ENCODE data around the gene FEN1.

- TF ChIP-seq ZNF248 (tag by site-specific recombination; IDR thresholded peaks at IDR 0.05) (no peak), ZNF449 (tag by site-specific recombination; IDR thresholded peaks at IDR 0.05) (no peak), CTCF (tag by site-specific recombination; IDR thresholded peaks at IDR 0.05) (no peak), YY1 (tag by site-specific recombination; IDR thresholded peaks at IDR 0.05) (no peak), TSHZ1 (tag by site-specific recombination; IDR thresholded peaks at IDR 0.05; ENCODE audit: borderline replicate concordance) (no peak), ZNF423 (tag by site-specific recombination; IDR thresholded peaks at IDR 0.05) (no peak), PRDM4 (tag by site-specific recombination; IDR thresholded peaks at IDR 0.05) (no peak)
Measured at GRCh38 chr11:61773809-61774208, 18.9 kb upstream of the FEN1 start.
